ENCODE data around the gene OOSP1. TPM values are rescaled to one million over a fixed set of nuclear protein-coding genes. Genes with fewer than 3 reads are reported as not detected.

Gene OOSP1
- total RNA-seq, 1 donor from 2014 or later, result not detected

GRCh38 chr11:59990421-59990820 lies 52.2 kb downstream of the OOSP1 start:
- H3K4me3 ChIP-seq, result no peak overlapping the region
- no peak overlapping the region for H2AFZ ChIP-seq (replicated peaks)
- H3K9ac ChIP-seq, result no peak overlapping the region
- no peaks in the 10 kb centered on the region for H3K4me1 ChIP-seq
- no peak for DNase-seq (ENCODE audit: low spot score)
- Mint-ChIP-seq H3K27me3 (ENCODE audit: insufficient read depth, low read depth) (peaks cover 3% of the 10 kb centered on the region), H3K9me3 (peaks cover 10% of the 10 kb centered on the region), H3K27ac (no peak overlapping the region), H3K36me3 (no peaks in the 10 kb centered on the region), H3K4me3 (no peak overlapping the region), H3K4me1 (no peaks in the 10 kb centered on the region)
- H3K27me3 ChIP-seq, result no peaks in the 10 kb centered on the region
- peaks cover 9% of the 10 kb centered on the region for H3K9me3 ChIP-seq (ENCODE audit: low read depth)
- no peak overlapping the region for H3K27ac ChIP-seq
- no peaks in the 10 kb centered on the region for H3F3A ChIP-seq (ENCODE audit: low read depth)
- TF ChIP-seq CTCF (IDR thresholded peaks at IDR 0.05) (no peak), EZH2 (IDR thresholded peaks at IDR 0.05) (no peak), EZH2phosphoT487 (IDR thresholded peaks at IDR 0.05) (no peak)
- no peaks in the 10 kb centered on the region for H3K36me3 ChIP-seq
- no peaks in the 10 kb centered on the region for H4K20me1 ChIP-seq (ENCODE audit: low read depth)
- H3K79me2 ChIP-seq (ENCODE audit: low read depth), result no peaks in the 10 kb centered on the region
- H3K4me2 ChIP-seq, result no peak overlapping the region

- H3K4me3 Mint-ChIP-seq, result no peak overlapping the region
- no peaks in the 10 kb centered on the region for H3K4me1 Mint-ChIP-seq
- H2AFZ ChIP-seq (replicated peaks), result no peak overlapping the region
- no peaks in the 10 kb centered on the region for H3K79me2 ChIP-seq (ENCODE audit: low read depth)
- H3K4me2 ChIP-seq, result no peak overlapping the region
- no peaks in the 10 kb centered on the region for H3F3A ChIP-seq (ENCODE audit: low read depth)
- H3K4me1 ChIP-seq, result no peaks in the 10 kb centered on the region
- H3K27me3 Mint-ChIP-seq (ENCODE audit: insufficient read depth, low read depth), result peaks cover 3% of the 10 kb centered on the region
- no peak overlapping the region for H3K27ac ChIP-seq
- H3K4me3 ChIP-seq, result no peak overlapping the region
- peaks cover 9% of the 10 kb centered on the region for H3K9me3 ChIP-seq (ENCODE audit: low read depth)
- H3K27ac Mint-ChIP-seq, result no peak overlapping the region
- H4K20me1 ChIP-seq (ENCODE audit: low read depth), result no peaks in the 10 kb centered on the region
- peaks cover 10% of the 10 kb centered on the region for H3K9me3 Mint-ChIP-seq
- no peaks in the 10 kb centered on the region for H3K36me3 Mint-ChIP-seq
- no peak for DNase-seq (ENCODE audit: low spot score)
- no peaks in the 10 kb centered on the region for H3K27me3 ChIP-seq
- TF ChIP-seq CTCF (IDR thresholded peaks at IDR 0.05) (no peak), EZH2phosphoT487 (IDR thresholded peaks at IDR 0.05) (no peak), EZH2 (IDR thresholded peaks at IDR 0.05) (no peak)
- no peak overlapping the region for H3K9ac ChIP-seq
- H3K36me3 ChIP-seq, result no peaks in the 10 kb centered on the region
These were observed 54.2 kb downstream of the OOSP1 start for GRCh38 chr11:59992425-59992824.

GRCh38 chr11:59997800-59998199 lies 59.6 kb downstream of the OOSP1 start:
- Mint-ChIP-seq H3K36me3 (no peaks in the 10 kb centered on the region), H3K27me3 (ENCODE audit: insufficient read depth, low read depth) (peaks cover 2% of the 10 kb centered on the region), H3K27ac (no peak overlapping the region), H3K9me3 (no peaks in the 10 kb centered on the region), H3K4me1 (no peaks in the 10 kb centered on the region), H3K4me3 (no peak overlapping the region)
- H2AFZ ChIP-seq (replicated peaks), result no peak overlapping the region
- no peak overlapping the region for H3K4me3 ChIP-seq
- no peaks in the 10 kb centered on the region for H3K4me1 ChIP-seq
- no peaks in the 10 kb centered on the region for H3K79me2 ChIP-seq (ENCODE audit: low read depth)
- H3K36me3 ChIP-seq, result no peaks in the 10 kb centered on the region
- H3K27me3 ChIP-seq, result no peaks in the 10 kb centered on the region
- no peak overlapping the region for H3K27ac ChIP-seq
- H3K9me3 ChIP-seq (ENCODE audit: low read depth), result no peaks in the 10 kb centered on the region
- H4K20me1 ChIP-seq (ENCODE audit: low read depth), result no peaks in the 10 kb centered on the region
- no peak overlapping the region for H3K9ac ChIP-seq
- no peaks in the 10 kb centered on the region for H3F3A ChIP-seq (ENCODE audit: low read depth)
- no peak for TF ChIP-seq CTCF (IDR thresholded peaks at IDR 0.05)
- TF ChIP-seq EZH2 (IDR thresholded peaks at IDR 0.05), result no peak
- TF ChIP-seq EZH2phosphoT487 (IDR thresholded peaks at IDR 0.05), result no peak
- no peak for DNase-seq (ENCODE audit: low spot score)
- no peak overlapping the region for H3K4me2 ChIP-seq

Measured in neural progenitor cell (in vitro differentiated cells).